ENCODE results near the gene SEPTIN2. TPM values are rescaled to one million over a fixed set of nuclear protein-coding genes. Genes with fewer than 3 reads are reported as not detected.

Gene SEPTIN2
- total and polyA plus RNA-seq, 7 donors = 135 to 295 (median 245) TPM

DNA sequence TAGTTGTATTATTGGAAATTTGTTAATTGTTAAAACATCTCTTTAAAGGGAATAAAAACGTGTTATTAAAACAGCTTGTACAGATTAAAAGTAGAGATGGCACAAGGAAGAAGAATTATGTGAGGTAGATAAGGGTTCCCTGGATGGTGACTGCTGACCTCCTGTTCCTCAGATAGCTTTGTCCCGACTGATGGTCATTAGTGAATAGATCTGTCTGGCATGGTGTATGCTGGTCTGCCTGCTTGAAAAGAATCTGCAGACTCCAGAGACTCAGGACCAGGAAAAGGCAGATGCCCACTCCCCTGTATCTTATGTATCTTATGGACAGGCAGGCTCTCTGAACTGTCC, 34.8 kb downstream of the SEPTIN2 start:
- intact Hi-C loops (cut with DNase I) = loop anchor here (10.0 kb wide), 2 partner anchors 284 to 354 kb away; partner anchors contain the start of genes ATG4B, ING5 and THAP4
- 56 to 80% methylated on average over 2 of the region's 2 CpGs for WGBS, 2 donors
- H3K27ac ChIP-seq = no peak overlapping the region
- no peaks in the 10 kb centered on the region for H3K27me3 ChIP-seq
- DNase-seq = no peak
- peaks cover 0 to 8% (median 7%) of the 10 kb centered on the region in 4 donors for H3K4me1 ChIP-seq
- no peaks in the 10 kb centered on the region for H3K9me3 ChIP-seq
- H3K4me3 ChIP-seq = no peak overlapping the region
- peaks cover 19 to 85% (median 64%) of the 10 kb centered on the region in 4 donors for H3K36me3 ChIP-seq
- TF ChIP-seq POLR2A (IDR thresholded peaks at IDR 0.05) = no peak
- TF ChIP-seq POLR2AphosphoS5 (IDR thresholded peaks at IDR 0.05) = no peak
- no peak for TF ChIP-seq EP300 (IDR thresholded peaks at IDR 0.05)
- TF ChIP-seq, protein P1, sequence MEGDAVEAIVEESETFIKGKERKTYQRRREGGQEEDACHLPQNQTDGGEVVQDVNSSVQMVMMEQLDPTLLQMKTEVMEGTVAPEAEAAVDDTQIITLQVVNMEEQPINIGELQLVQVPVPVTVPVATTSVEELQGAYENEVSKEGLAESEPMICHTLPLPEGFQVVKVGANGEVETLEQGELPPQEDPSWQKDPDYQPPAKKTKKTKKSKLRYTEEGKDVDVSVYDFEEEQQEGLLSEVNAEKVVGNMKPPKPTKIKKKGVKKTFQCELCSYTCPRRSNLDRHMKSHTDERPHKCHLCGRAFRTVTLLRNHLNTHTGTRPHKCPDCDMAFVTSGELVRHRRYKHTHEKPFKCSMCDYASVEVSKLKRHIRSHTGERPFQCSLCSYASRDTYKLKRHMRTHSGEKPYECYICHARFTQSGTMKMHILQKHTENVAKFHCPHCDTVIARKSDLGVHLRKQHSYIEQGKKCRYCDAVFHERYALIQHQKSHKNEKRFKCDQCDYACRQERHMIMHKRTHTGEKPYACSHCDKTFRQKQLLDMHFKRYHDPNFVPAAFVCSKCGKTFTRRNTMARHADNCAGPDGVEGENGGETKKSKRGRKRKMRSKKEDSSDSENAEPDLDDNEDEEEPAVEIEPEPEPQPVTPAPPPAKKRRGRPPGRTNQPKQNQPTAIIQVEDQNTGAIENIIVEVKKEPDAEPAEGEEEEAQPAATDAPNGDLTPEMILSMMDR (IDR thresholded peaks at IDR 0.05) = no peak

DNA sequence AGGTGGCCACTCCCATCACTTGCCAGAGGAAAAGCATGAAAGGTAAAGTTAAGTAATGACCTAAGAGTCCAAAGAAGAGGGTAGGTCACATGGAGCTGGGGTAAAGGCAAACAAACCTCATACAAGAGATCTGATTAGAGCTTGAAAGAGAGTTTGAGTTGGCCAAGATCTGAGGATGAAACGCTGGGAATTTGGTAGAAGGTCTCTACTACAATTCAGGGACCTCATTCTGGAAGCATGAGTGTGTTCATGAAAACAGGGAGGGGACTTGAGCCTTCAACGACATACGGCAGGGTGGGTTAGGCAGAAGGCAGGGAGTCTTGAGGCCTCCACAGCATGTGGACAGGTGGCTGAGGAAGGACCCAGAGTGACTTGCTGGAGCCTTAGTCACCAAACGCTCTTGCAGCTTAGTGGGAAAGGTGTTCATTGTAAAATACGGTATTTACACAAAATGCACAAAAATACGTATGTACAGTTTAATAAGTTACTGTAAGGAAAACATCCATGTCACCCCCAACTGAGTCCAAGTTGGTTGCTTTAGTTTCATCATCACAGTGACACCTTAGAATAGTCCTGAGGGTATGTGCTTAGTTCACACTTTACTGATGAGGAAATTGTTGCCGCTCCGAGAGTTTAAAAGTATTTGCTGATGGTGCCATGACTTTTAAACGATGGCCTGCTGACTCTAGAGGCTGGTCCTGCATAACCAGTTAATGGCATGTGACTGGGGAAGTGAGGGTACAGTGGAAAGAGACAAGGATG, 35.3 kb downstream of the SEPTIN2 start:
- Histone ChIP-seq H3K27ac (no peak overlapping the region), H3K36me3 (peaks cover 19 to 80% (median 59%) of the 10 kb centered on the region in 4 donors), H3K4me3 (no peak overlapping the region), H3K27me3 (no peaks in the 10 kb centered on the region), H3K9me3 (no peaks in the 10 kb centered on the region), H3K4me1 (peaks cover 0 to 8% (median 7%) of the 10 kb centered on the region in 4 donors)
- intact Hi-C loops (cut with DNase I) = loop anchor here (10.0 kb wide), 2 partner anchors 284 to 354 kb away; partner anchors contain the start of genes ATG4B, ING5 and THAP4
- WGBS, 2 donors = 26 to 70% methylated on average over 9 of the region's 9 CpGs
- no peak for TF ChIP-seq POLR2AphosphoS5 (IDR thresholded peaks at IDR 0.05)
- TF ChIP-seq POLR2A (IDR thresholded peaks at IDR 0.05) = no peak
- TF ChIP-seq, protein P1 (IDR thresholded peaks at IDR 0.05) = no peak
- no peak for TF ChIP-seq EP300 (IDR thresholded peaks at IDR 0.05)
- DNase-seq = no peak

- 20 to 64% methylated on average over 3 of the region's 3 CpGs for WGBS, 2 donors
- DNase-seq = no peak
- H3K4me3 ChIP-seq = no peak overlapping the region
- H3K36me3 ChIP-seq = peaks cover 19 to 74% (median 54%) of the 10 kb centered on the region in 4 donors
- TF ChIP-seq POLR2AphosphoS5 (IDR thresholded peaks at IDR 0.05) = no peak
- H3K27me3 ChIP-seq = no peaks in the 10 kb centered on the region
- no peak overlapping the region for H3K27ac ChIP-seq
- intact Hi-C loops (cut with DNase I) = loop anchor here (10.0 kb wide), 2 partner anchors 283 to 353 kb away; partner anchors contain the start of genes ATG4B, ING5 and THAP4
- H3K9me3 ChIP-seq = no peaks in the 10 kb centered on the region
- H3K4me1 ChIP-seq = peaks cover 0 to 9% (median 8%) of the 10 kb centered on the region in 4 donors
Observed at GRCh38 chr2:241351640-241352031, 35.9 kb downstream of the SEPTIN2 start.

GRCh38 chr2:241352227-241352626, 36.5 kb downstream of the SEPTIN2 start:
- H3K27me3 ChIP-seq = no peaks in the 10 kb centered on the region
- peaks cover 0 to 15% (median 14%) of the 10 kb centered on the region in 4 donors for H3K4me1 ChIP-seq
- H3K9me3 ChIP-seq = no peaks in the 10 kb centered on the region
- no peak overlapping the region for H3K4me3 ChIP-seq
- WGBS, 2 donors = 17 to 75% methylated on average over 3 of the region's 3 CpGs
- no peak for DNase-seq
- no peak overlapping the region for H3K27ac ChIP-seq
- H3K36me3 ChIP-seq = peaks cover 16 to 68% (median 49%) of the 10 kb centered on the region in 4 donors
- intact Hi-C loops (cut with DNase I) = loop anchor here (10.0 kb wide), 2 partner anchors 283 to 353 kb away; partner anchors contain the start of genes ATG4B, ING5 and THAP4
- TF ChIP-seq, protein P1 (IDR thresholded peaks at IDR 0.05) = no peak
- TF ChIP-seq EP300 (IDR thresholded peaks at IDR 0.05) = no peak
- no peak for TF ChIP-seq POLR2A (IDR thresholded peaks at IDR 0.05)
- no peak for TF ChIP-seq POLR2AphosphoS5 (IDR thresholded peaks at IDR 0.05)
